Measurements from ENCODE around the gene ZSWIM6. TPM values are rescaled to one million over a fixed set of nuclear protein-coding genes. Genes with fewer than 3 reads are reported as not detected.

ZSWIM6 gene
- total and polyA plus RNA-seq, 12 donors, result 2.1 to 10.3 (median 6.7) TPM

- no peaks in the 10 kb centered on the region for H3K27me3 ChIP-seq
- no peaks in the 10 kb centered on the region for H3K9me3 ChIP-seq
- DNase-seq (no peak), ATAC-seq (no peak)
- no peak overlapping the region for H3K4me3 ChIP-seq
- H3K4me1 ChIP-seq, result peaks cover 0 to 21% (median 9%) of the 10 kb centered on the region in 9 donors
- H3K36me3 ChIP-seq, result no peaks in the 10 kb centered on the region
- 52 to 60% methylated on average over 2 of the region's 2 CpGs for WGBS, 2 donors
- TF ChIP-seq CTCF (IDR thresholded peaks at IDR 0.05), result no peak
- H3K27ac ChIP-seq, result no peak overlapping the region
- intact Hi-C loops (cut with DNase I), result no loop called here
These were observed 256.2 kb downstream of the ZSWIM6 start for GRCh38 chr5:61588216-61588615.

- 94 to 99% methylated on average over 4 of the region's 4 CpGs for WGBS, 2 donors
- no peak overlapping the region for H3K27ac ChIP-seq
- H3K36me3 ChIP-seq, result no peaks in the 10 kb centered on the region
- no peak for DNase-seq
- H3K27me3 ChIP-seq, result no peaks in the 10 kb centered on the region
- intact Hi-C loops (cut with DNase I), result no loop called here
- peaks cover 0 to 16% (median 9%) of the 10 kb centered on the region in 9 donors for H3K4me1 ChIP-seq
- H3K9me3 ChIP-seq, result no peaks in the 10 kb centered on the region
- no peak for TF ChIP-seq CTCF (IDR thresholded peaks at IDR 0.05)
- ATAC-seq, result no peak
- H3K4me3 ChIP-seq, result no peak overlapping the region
These were observed 257.9 kb downstream of the ZSWIM6 start for GRCh38 chr5:61589946-61590345.

- 93 to 95% methylated on average over 2 of the region's 2 CpGs for WGBS, 2 donors
- Histone ChIP-seq H3K4me3 (no peak overlapping the region), H3K4me1 (peaks cover 0 to 16% (median 9%) of the 10 kb centered on the region in 9 donors), H3K36me3 (no peaks in the 10 kb centered on the region), H3K27ac (no peak overlapping the region), H3K27me3 (no peaks in the 10 kb centered on the region), H3K9me3 (no peaks in the 10 kb centered on the region)
- no peak for ATAC-seq
- intact Hi-C loops (cut with DNase I), result no loop called here
- no peak for TF ChIP-seq CTCF (IDR thresholded peaks at IDR 0.05)
- DNase-seq, result no peak
These were observed 258.4 kb downstream of the ZSWIM6 start for GRCh38 chr5:61590473-61590872.

- 94 to 99% methylated on average over 4 of the region's 4 CpGs for WGBS, 2 donors
- no peak for TF ChIP-seq CTCF (IDR thresholded peaks at IDR 0.05)
- no peaks in the 10 kb centered on the region for H3K36me3 ChIP-seq
- H3K4me3 ChIP-seq, result no peak overlapping the region
- no peaks in the 10 kb centered on the region for H3K27me3 ChIP-seq
- intact Hi-C loops (cut with DNase I), result no loop called here
- H3K27ac ChIP-seq, result no peak overlapping the region
- H3K4me1 ChIP-seq, result peaks cover 0 to 4% (median 3%) of the 10 kb centered on the region in 9 donors
- ATAC-seq (no peak), DNase-seq (no peak)
- peaks cover 0 to 2% (median 0%) of the 10 kb centered on the region in 11 donors for H3K9me3 ChIP-seq
These were observed 259.8 kb downstream of the ZSWIM6 start for GRCh38 chr5:61591859-61592258.

Data from heart right ventricle (tissue), 16 donors.